ENCODE results near the gene PAX2.

PAX2 gene

GRCh38 chr10:100739517-100740368 lies 5.6 kb upstream of the PAX2 start:
- peak overlapping the region; percentile 22 for H3K9ac ChIP-seq (ENCODE audit: low read length)
- H2BK120ac ChIP-seq (ENCODE audit: low read depth, low read length), result no peak overlapping the region
- peak overlapping the region; percentile 55 for H3K4me2 ChIP-seq (ENCODE audit: low read length)
- no peaks in the 10 kb centered on the region for H3K79me2 ChIP-seq (ENCODE audit: control insufficient read depth, insufficient read depth, low read length)
- H3K18ac ChIP-seq (ENCODE audit: low read length), result no peak overlapping the region
- no peak overlapping the region for H3K27ac ChIP-seq (ENCODE audit: low read depth, low read length)
- WGBS (ENCODE audit: extremely low coverage, insufficient coverage, low lambda C conversion rate), result no CpG with 5 or more reads among the region's 56 CpGs
- H2AK5ac ChIP-seq (ENCODE audit: low read length), result no peak overlapping the region
- no peaks in the 10 kb centered on the region for H3K79me1 ChIP-seq (ENCODE audit: low read length)
- no peak overlapping the region for H2BK15ac ChIP-seq (replicated peaks; ENCODE audit: low read depth)
- H3K4me3 ChIP-seq (ENCODE audit: low read length), result no peak overlapping the region
- peaks cover 6% of the 10 kb centered on the region for H3K4me1 ChIP-seq (ENCODE audit: control insufficient read depth, low read depth, low read length)
- H3K27me3 ChIP-seq (ENCODE audit: insufficient read depth, low read length, poor library complexity), result peaks cover 88% of the 10 kb centered on the region
- H4K8ac ChIP-seq (ENCODE audit: low read depth, low read length), result no peak overlapping the region
- H4K5ac ChIP-seq (ENCODE audit: low read length), result no peak overlapping the region
- no peaks in the 10 kb centered on the region for H3K36me3 ChIP-seq (ENCODE audit: control insufficient read depth, insufficient read depth, low read length)
- no peak overlapping the region for H3K23ac ChIP-seq (ENCODE audit: low read length)
- DNase-seq, result peak; percentile 88
- H3K4ac ChIP-seq (ENCODE audit: low read depth, low read length), result no peak overlapping the region
- H2BK5ac ChIP-seq (ENCODE audit: low read length), result no peak overlapping the region
- H3K56ac ChIP-seq (ENCODE audit: low read length), result peak overlapping the region; percentile 76

GRCh38 chr10:100740476-100741377 lies 4.7 kb upstream of the PAX2 start:
- peak; percentile 57 for DNase-seq
- no peak overlapping the region for H4K5ac ChIP-seq (ENCODE audit: low read length)

GRCh38 chr10:100741378-100742075 lies 3.9 kb upstream of the PAX2 start:
- Histone ChIP-seq H3K56ac (ENCODE audit: low read length) (no peak overlapping the region), H3K79me1 (ENCODE audit: low read length) (no peaks in the 10 kb centered on the region), H2BK15ac (replicated peaks; ENCODE audit: low read depth) (no peak overlapping the region), H3K9ac (ENCODE audit: low read length) (no peak overlapping the region), H3K27ac (ENCODE audit: low read depth, low read length) (no peak overlapping the region), H4K5ac (ENCODE audit: low read length) (no peak overlapping the region), H3K4me2 (ENCODE audit: low read length) (peak overlapping the region; percentile 12), H3K4ac (ENCODE audit: low read depth, low read length) (no peak overlapping the region), H3K4me3 (ENCODE audit: low read length) (no peak overlapping the region), H3K36me3 (ENCODE audit: control insufficient read depth, insufficient read depth, low read length) (no peaks in the 10 kb centered on the region), H3K79me2 (ENCODE audit: control insufficient read depth, insufficient read depth, low read length) (no peaks in the 10 kb centered on the region), H3K4me1 (ENCODE audit: control insufficient read depth, low read depth, low read length) (peaks cover 3% of the 10 kb centered on the region), H2BK5ac (ENCODE audit: low read length) (no peak overlapping the region), H3K18ac (ENCODE audit: low read length) (no peak overlapping the region), H3K23ac (ENCODE audit: low read length) (no peak overlapping the region), H2BK120ac (ENCODE audit: low read depth, low read length) (no peak overlapping the region), H3K27me3 (ENCODE audit: insufficient read depth, low read length, poor library complexity) (peaks cover 74% of the 10 kb centered on the region), H2AK5ac (ENCODE audit: low read length) (no peak overlapping the region), H4K8ac (ENCODE audit: low read depth, low read length) (no peak overlapping the region)
- DNase-seq, result peak; percentile 36
- no CpG with 5 or more reads among the region's 32 CpGs for WGBS (ENCODE audit: extremely low coverage, insufficient coverage, low lambda C conversion rate)

More at GRCh38 chr10:100740476-100741377, 4.7 kb upstream of the PAX2 start:
- Histone ChIP-seq H4K8ac (ENCODE audit: low read depth, low read length) (no peak overlapping the region), H3K56ac (ENCODE audit: low read length) (no peak overlapping the region), H2BK5ac (ENCODE audit: low read length) (no peak overlapping the region), H3K36me3 (ENCODE audit: control insufficient read depth, insufficient read depth, low read length) (no peaks in the 10 kb centered on the region), H3K4me2 (ENCODE audit: low read length) (no peak overlapping the region), H3K27me3 (ENCODE audit: insufficient read depth, low read length, poor library complexity) (peaks cover 80% of the 10 kb centered on the region), H3K79me2 (ENCODE audit: control insufficient read depth, insufficient read depth, low read length) (no peaks in the 10 kb centered on the region), H2BK15ac (replicated peaks; ENCODE audit: low read depth) (no peak overlapping the region), H2AK5ac (ENCODE audit: low read length) (no peak overlapping the region), H3K27ac (ENCODE audit: low read depth, low read length) (no peak overlapping the region), H3K4me3 (ENCODE audit: low read length) (no peak overlapping the region), H3K4me1 (ENCODE audit: control insufficient read depth, low read depth, low read length) (peaks cover 3% of the 10 kb centered on the region), H3K18ac (ENCODE audit: low read length) (no peak overlapping the region), H3K79me1 (ENCODE audit: low read length) (no peaks in the 10 kb centered on the region), H3K23ac (ENCODE audit: low read length) (no peak overlapping the region), H2BK120ac (ENCODE audit: low read depth, low read length) (no peak overlapping the region), H3K9ac (ENCODE audit: low read length) (no peak overlapping the region), H3K4ac (ENCODE audit: low read depth, low read length) (no peak overlapping the region)
- no CpG with 5 or more reads among the region's 16 CpGs for WGBS (ENCODE audit: extremely low coverage, insufficient coverage, low lambda C conversion rate)

GRCh38 chr10:100742076-100742771 lies 3.2 kb upstream of the PAX2 start:
- no peak overlapping the region for H4K5ac ChIP-seq (ENCODE audit: low read length)
- H3K4me1 ChIP-seq (ENCODE audit: control insufficient read depth, low read depth, low read length), result peaks cover 5% of the 10 kb centered on the region
- peaks cover 73% of the 10 kb centered on the region for H3K27me3 ChIP-seq (ENCODE audit: insufficient read depth, low read length, poor library complexity)
- H3K4me3 ChIP-seq (ENCODE audit: low read length), result no peak overlapping the region
- DNase-seq, result peak; percentile 34
- no CpG with 5 or more reads among the region's 37 CpGs for WGBS (ENCODE audit: extremely low coverage, insufficient coverage, low lambda C conversion rate)
- H3K36me3 ChIP-seq (ENCODE audit: control insufficient read depth, insufficient read depth, low read length), result no peaks in the 10 kb centered on the region
- H2BK15ac ChIP-seq (replicated peaks; ENCODE audit: low read depth), result no peak overlapping the region
- no peak overlapping the region for H3K18ac ChIP-seq (ENCODE audit: low read length)
- no peak overlapping the region for H2BK5ac ChIP-seq (ENCODE audit: low read length)
- H3K4me2 ChIP-seq (ENCODE audit: low read length), result peak overlapping the region; percentile 12
- H3K56ac ChIP-seq (ENCODE audit: low read length), result no peak overlapping the region
- H2AK5ac ChIP-seq (ENCODE audit: low read length), result no peak overlapping the region
- H4K8ac ChIP-seq (ENCODE audit: low read depth, low read length), result no peak overlapping the region
- no peak overlapping the region for H3K27ac ChIP-seq (ENCODE audit: low read depth, low read length)
- no peak overlapping the region for H3K9ac ChIP-seq (ENCODE audit: low read length)
- H2BK120ac ChIP-seq (ENCODE audit: low read depth, low read length), result no peak overlapping the region
- H3K79me2 ChIP-seq (ENCODE audit: control insufficient read depth, insufficient read depth, low read length), result no peaks in the 10 kb centered on the region
- H3K4ac ChIP-seq (ENCODE audit: low read depth, low read length), result no peak overlapping the region
- H3K79me1 ChIP-seq (ENCODE audit: low read length), result no peaks in the 10 kb centered on the region
- no peak overlapping the region for H3K23ac ChIP-seq (ENCODE audit: low read length)

GRCh38 chr10:100742936-100743335 lies 2.4 kb upstream of the PAX2 start:
- Histone ChIP-seq H3K27me3 (ENCODE audit: insufficient read depth, low read length, poor library complexity) (peaks cover 72% of the 10 kb centered on the region), H2BK120ac (ENCODE audit: low read depth, low read length) (no peak overlapping the region), H3K4me1 (ENCODE audit: control insufficient read depth, low read depth, low read length) (peaks cover 5% of the 10 kb centered on the region), H3K4me3 (ENCODE audit: low read length) (no peak overlapping the region), H3K27ac (ENCODE audit: low read depth, low read length) (no peak overlapping the region), H3K4me2 (ENCODE audit: low read length) (no peak overlapping the region), H4K8ac (ENCODE audit: low read depth, low read length) (no peak overlapping the region), H3K79me1 (ENCODE audit: low read length) (no peaks in the 10 kb centered on the region), H3K36me3 (ENCODE audit: control insufficient read depth, insufficient read depth, low read length) (no peaks in the 10 kb centered on the region), H3K23ac (ENCODE audit: low read length) (no peak overlapping the region), H2BK15ac (replicated peaks; ENCODE audit: low read depth) (no peak overlapping the region), H3K9ac (ENCODE audit: low read length) (no peak overlapping the region), H3K56ac (ENCODE audit: low read length) (no peak overlapping the region), H2BK5ac (ENCODE audit: low read length) (no peak overlapping the region), H3K18ac (ENCODE audit: low read length) (no peak overlapping the region), H3K79me2 (ENCODE audit: control insufficient read depth, insufficient read depth, low read length) (no peaks in the 10 kb centered on the region), H4K5ac (ENCODE audit: low read length) (no peak overlapping the region), H3K4ac (ENCODE audit: low read depth, low read length) (no peak overlapping the region), H2AK5ac (ENCODE audit: low read length) (no peak overlapping the region)
- DNase-seq, result no peak
- whole genome bisulfite sequencing (ENCODE audit: extremely low coverage, insufficient coverage, low lambda C conversion rate), result no CpG with 5 or more reads among the region's 7 CpGs

Measured in mesendoderm (in vitro differentiated cells).